ENCODE data around the gene NOD2. TPM values are rescaled to one million over a fixed set of nuclear protein-coding genes. Genes with fewer than 3 reads are reported as not detected.
A peak's percentile ranks its signal among the peaks of the same experiment; 100 is the strongest.

The NOD2 gene
- total RNA-seq, 1 experiment from 2014 or later, result 0.11 TPM

DNA sequence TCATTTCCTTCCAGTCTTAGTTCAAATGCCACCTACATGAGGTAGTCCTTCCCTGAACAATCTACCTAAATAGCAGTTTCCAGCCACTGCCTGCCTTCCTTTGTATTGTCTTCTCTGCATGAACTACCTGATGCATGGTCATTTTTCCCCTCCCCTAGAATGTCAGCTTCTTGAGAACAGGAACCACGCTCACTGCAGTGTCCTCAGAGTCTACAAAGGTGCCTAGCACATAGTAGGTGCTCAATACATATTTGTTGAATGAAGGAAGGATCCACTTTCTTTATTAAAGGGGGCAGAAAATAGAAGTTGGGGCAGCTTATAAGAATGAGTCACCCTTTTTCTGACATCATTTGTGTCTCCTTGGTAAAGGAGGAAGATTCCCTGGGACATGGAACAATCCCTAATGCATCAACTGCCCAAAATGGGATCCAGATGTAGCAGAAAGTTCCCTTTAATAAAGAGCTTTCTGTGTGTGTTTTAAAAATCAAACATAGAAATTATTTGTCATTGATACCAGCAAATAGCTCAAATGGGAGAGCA, 44.1 kb downstream of the NOD2 start (continued):
- TF ChIP-seq, protein P1, sequence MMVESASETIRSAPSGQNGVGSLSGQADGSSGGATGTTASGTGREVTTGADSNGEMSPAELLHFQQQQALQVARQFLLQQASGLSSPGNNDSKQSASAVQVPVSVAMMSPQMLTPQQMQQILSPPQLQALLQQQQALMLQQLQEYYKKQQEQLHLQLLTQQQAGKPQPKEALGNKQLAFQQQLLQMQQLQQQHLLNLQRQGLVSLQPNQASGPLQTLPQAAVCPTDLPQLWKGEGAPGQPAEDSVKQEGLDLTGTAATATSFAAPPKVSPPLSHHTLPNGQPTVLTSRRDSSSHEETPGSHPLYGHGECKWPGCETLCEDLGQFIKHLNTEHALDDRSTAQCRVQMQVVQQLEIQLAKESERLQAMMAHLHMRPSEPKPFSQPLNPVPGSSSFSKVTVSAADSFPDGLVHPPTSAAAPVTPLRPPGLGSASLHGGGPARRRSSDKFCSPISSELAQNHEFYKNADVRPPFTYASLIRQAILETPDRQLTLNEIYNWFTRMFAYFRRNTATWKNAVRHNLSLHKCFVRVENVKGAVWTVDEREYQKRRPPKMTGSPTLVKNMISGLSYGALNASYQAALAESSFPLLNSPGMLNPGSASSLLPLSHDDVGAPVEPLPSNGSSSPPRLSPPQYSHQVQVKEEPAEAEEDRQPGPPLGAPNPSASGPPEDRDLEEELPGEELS (CRISPR knock-in tag; IDR thresholded peaks at IDR 0.05), result no peak
- no peak for TF ChIP-seq ZNF121 (CRISPR knock-in tag; IDR thresholded peaks at IDR 0.05)

DNA sequence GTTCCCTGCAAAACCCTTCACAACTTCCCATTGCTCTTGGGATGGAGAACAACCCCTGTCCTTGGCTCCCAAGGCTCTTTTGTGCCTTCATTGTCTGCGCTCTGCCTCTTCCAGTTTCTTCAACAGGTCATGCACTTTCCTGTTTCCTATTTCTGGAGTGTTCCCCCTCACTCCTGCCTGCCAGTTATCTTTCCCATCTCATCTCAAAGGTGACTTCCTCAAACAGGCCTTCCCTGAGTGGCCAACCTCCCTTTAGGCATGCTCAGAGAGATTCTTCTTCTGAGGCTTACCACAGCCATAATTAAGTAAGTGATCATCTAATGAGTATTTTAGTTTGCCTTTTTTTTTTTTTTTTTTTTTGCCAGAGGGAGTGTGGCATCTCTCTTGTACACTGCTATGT, 45.6 kb downstream of the NOD2 start:
- ChIA-PET CTCF (no interaction called here), POLR2A (no interaction called here)
- Mint-ChIP-seq H3K27me3 (ENCODE audit: low read depth) (no peaks in the 10 kb centered on the region; the same call in none of the 2 replicates), H3K27ac (no peak overlapping the region), H3K9me3 (no peaks in the 10 kb centered on the region), H3K4me1 (peaks cover 18% of the 10 kb centered on the region), H3K4me3 (no peak overlapping the region), H3K36me3 (no peaks in the 10 kb centered on the region)
- ATAC-seq (no peak), DNase-seq (ENCODE audit: low spot score) (no peak)
- TF ChIP-seq, protein P2, sequence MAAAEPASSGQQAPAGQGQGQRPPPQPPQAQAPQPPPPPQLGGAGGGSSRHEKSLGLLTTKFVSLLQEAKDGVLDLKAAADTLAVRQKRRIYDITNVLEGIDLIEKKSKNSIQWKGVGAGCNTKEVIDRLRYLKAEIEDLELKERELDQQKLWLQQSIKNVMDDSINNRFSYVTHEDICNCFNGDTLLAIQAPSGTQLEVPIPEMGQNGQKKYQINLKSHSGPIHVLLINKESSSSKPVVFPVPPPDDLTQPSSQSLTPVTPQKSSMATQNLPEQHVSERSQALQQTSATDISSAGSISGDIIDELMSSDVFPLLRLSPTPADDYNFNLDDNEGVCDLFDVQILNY (CRISPR knock-in tag; IDR thresholded peaks at IDR 0.05), result no peak
- TF ChIP-seq TEAD1 (CRISPR knock-in tag; IDR thresholded peaks at IDR 0.05) (no peak), ZNF219 (CRISPR knock-in tag; IDR thresholded peaks at IDR 0.05; ENCODE audit: borderline replicate concordance) (no peak), SMAD4 (CRISPR knock-in tag; IDR thresholded peaks at IDR 0.05) (no peak), ESRRA (CRISPR knock-in tag; IDR thresholded peaks at IDR 0.05; ENCODE audit: borderline replicate concordance) (no peak)
- TF ChIP-seq, protein P3, sequence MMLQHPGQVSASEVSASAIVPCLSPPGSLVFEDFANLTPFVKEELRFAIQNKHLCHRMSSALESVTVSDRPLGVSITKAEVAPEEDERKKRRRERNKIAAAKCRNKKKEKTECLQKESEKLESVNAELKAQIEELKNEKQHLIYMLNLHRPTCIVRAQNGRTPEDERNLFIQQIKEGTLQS (CRISPR knock-in tag; conservative IDR thresholded peaks at IDR 0.05), result no peak
- TF ChIP-seq, protein P1 (CRISPR knock-in tag; IDR thresholded peaks at IDR 0.05), result no peak

DNA sequence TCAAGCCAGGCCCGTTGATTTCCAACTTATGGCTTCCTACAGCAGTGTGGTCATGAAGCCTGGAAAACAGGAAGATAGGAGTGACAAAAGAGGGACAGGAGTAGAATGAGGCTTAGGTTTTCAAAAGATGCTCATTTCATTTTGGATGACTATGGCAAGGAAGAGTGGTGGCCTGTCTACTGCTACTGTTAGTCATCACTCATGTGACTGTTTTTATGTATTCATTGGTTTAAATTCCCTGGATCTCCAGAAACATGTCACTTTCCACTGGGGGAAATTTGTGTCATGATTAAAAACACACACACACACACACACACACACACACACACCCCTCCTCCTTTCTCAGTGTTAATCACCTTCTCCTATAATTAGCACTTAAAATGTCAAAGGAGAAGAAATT, 47.3 kb downstream of the NOD2 start:
- no peak for ATAC-seq
- Mint-ChIP-seq H3K36me3 (no peaks in the 10 kb centered on the region), H3K27ac (no peak overlapping the region; the same call in 1 of the 2 replicates), H3K9me3 (no peaks in the 10 kb centered on the region), H3K4me3 (peak overlapping the region; percentile 70; the same call in 1 of the 2 replicates), H3K4me1 (peaks cover 34% of the 10 kb centered on the region), H3K27me3 (ENCODE audit: low read depth) (no peaks in the 10 kb centered on the region; the same call in none of the 2 replicates)
- CTCF ChIA-PET, result interaction anchor here (1.1 to 1.4 kb wide), 8 partner anchors 21 to 75 kb away, joined by 4 to 24 read pairs (median 7); no protein-coding TSS in a partner anchor
- no peak for DNase-seq (ENCODE audit: low spot score)
- POLR2A ChIA-PET, result no interaction called here
- TF ChIP-seq, protein P4, sequence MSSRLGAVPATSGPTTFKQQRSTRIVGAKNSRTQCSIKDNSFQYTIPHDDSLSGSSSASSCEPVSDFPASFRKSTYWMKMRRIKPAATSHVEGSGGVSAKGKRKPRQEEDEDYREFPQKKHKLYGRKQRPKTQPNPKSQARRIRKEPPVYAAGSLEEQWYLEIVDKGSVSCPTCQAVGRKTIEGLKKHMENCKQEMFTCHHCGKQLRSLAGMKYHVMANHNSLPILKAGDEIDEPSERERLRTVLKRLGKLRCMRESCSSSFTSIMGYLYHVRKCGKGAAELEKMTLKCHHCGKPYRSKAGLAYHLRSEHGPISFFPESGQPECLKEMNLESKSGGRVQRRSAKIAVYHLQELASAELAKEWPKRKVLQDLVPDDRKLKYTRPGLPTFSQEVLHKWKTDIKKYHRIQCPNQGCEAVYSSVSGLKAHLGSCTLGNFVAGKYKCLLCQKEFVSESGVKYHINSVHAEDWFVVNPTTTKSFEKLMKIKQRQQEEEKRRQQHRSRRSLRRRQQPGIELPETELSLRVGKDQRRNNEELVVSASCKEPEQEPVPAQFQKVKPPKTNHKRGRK (CRISPR knock-in tag; IDR thresholded peaks at IDR 0.05; ENCODE audit: borderline replicate concordance), result no peak
- no peak for TF ChIP-seq TP53 (CRISPR knock-in tag; IDR thresholded peaks at IDR 0.05)
- no peak for TF ChIP-seq RELA (CRISPR knock-in tag; IDR thresholded peaks at IDR 0.05; ENCODE audit: borderline replicate concordance)
- TF ChIP-seq ZNF121 (CRISPR knock-in tag; IDR thresholded peaks at IDR 0.05), result no peak
- TF ChIP-seq, protein P5, sequence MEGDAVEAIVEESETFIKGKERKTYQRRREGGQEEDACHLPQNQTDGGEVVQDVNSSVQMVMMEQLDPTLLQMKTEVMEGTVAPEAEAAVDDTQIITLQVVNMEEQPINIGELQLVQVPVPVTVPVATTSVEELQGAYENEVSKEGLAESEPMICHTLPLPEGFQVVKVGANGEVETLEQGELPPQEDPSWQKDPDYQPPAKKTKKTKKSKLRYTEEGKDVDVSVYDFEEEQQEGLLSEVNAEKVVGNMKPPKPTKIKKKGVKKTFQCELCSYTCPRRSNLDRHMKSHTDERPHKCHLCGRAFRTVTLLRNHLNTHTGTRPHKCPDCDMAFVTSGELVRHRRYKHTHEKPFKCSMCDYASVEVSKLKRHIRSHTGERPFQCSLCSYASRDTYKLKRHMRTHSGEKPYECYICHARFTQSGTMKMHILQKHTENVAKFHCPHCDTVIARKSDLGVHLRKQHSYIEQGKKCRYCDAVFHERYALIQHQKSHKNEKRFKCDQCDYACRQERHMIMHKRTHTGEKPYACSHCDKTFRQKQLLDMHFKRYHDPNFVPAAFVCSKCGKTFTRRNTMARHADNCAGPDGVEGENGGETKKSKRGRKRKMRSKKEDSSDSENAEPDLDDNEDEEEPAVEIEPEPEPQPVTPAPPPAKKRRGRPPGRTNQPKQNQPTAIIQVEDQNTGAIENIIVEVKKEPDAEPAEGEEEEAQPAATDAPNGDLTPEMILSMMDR (IDR thresholded peaks at IDR 0.05), result no peak
- TF ChIP-seq MXD4 (CRISPR knock-in tag; IDR thresholded peaks at IDR 0.05; ENCODE audit: borderline replicate concordance), result no peak
- no peak for TF ChIP-seq CREB1 (CRISPR knock-in tag; IDR thresholded peaks at IDR 0.05)
- TF ChIP-seq GTF2I (CRISPR knock-in tag; conservative IDR thresholded peaks at IDR 0.05), result no peak
- TF ChIP-seq GRHL2 (CRISPR knock-in tag; IDR thresholded peaks at IDR 0.05; ENCODE audit: insufficient replicate concordance, severe bottlenecking), result no peak
- TF ChIP-seq, protein P6, sequence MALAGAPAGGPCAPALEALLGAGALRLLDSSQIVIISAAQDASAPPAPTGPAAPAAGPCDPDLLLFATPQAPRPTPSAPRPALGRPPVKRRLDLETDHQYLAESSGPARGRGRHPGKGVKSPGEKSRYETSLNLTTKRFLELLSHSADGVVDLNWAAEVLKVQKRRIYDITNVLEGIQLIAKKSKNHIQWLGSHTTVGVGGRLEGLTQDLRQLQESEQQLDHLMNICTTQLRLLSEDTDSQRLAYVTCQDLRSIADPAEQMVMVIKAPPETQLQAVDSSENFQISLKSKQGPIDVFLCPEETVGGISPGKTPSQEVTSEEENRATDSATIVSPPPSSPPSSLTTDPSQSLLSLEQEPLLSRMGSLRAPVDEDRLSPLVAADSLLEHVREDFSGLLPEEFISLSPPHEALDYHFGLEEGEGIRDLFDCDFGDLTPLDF (CRISPR knock-in tag; IDR thresholded peaks at IDR 0.05), result no peak
- TF ChIP-seq, protein P7, sequence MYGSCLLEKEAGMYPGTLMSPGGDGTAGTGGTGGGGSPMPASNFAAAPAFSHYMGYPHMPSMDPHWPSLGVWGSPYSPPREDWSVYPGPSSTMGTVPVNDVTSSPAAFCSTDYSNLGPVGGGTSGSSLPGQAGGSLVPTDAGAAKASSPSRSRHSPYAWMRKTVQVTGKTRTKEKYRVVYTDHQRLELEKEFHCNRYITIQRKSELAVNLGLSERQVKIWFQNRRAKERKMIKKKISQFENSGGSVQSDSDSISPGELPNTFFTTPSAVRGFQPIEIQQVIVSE (CRISPR knock-in tag; IDR thresholded peaks at IDR 0.05; ENCODE audit: borderline replicate concordance), result no peak
- no peak for TF ChIP-seq ZBTB21 (CRISPR knock-in tag; IDR thresholded peaks at IDR 0.05; ENCODE audit: borderline replicate concordance)
- TF ChIP-seq ATF1 (CRISPR knock-in tag; IDR thresholded peaks at IDR 0.05), result no peak
- TF ChIP-seq ELF4 (CRISPR knock-in tag; IDR thresholded peaks at IDR 0.05; ENCODE audit: low read depth), result no peak
